ENCODE results near the gene NTRK3. TPM values are rescaled to one million over a fixed set of nuclear protein-coding genes. Genes with fewer than 3 reads are reported as not detected.
A peak's percentile ranks its signal among the peaks of the same experiment; 100 is the strongest.

The NTRK3 gene
- total RNA-seq, 6 donors from 2014 or later = 1.4 to 11.5 (median 2.4) TPM

DNA sequence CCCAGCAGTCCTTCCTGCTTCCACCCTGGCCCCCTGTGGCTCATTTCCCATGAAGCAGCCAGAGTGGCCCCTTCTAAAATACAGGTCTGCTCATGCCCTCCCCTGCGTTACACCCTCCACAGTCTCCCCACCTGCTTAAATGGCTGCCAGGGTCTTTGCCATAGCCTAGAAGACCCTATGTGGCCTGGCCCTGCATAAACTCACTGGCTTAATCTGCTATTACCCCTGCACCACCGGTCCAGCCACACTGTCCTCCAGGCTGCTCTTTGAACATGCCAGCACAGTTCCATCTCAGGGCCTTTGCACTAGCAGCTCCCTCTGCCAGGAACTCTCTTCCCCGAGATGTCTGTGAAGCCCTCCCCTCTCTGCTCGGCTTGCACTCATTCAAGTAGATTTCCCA, 166.8 kb downstream of the NTRK3 start:
- no peak for ATAC-seq (ENCODE audit: low FRiP score in 2 of 2)
- no peak overlapping the region for H3K27ac ChIP-seq
- DNase-seq = no peak
- TF ChIP-seq POLR2AphosphoS5 (IDR thresholded peaks at IDR 0.05) (no peak), POLR2A (IDR thresholded peaks at IDR 0.05) (no peak), EP300 (IDR thresholded peaks at IDR 0.05) (no peak), CTCF (IDR thresholded peaks at IDR 0.05) (no peak)
- peaks cover 0 to 7% (median 2%) of the 10 kb centered on the region in 4 donors for H3K4me1 ChIP-seq
- no peaks in the 10 kb centered on the region for H3K27me3 ChIP-seq
- WGBS, 2 donors = 48 to 51% methylated on average over 4 of the region's 4 CpGs
- H3K9me3 ChIP-seq = no peaks in the 10 kb centered on the region
- no peaks in the 10 kb centered on the region for H3K36me3 ChIP-seq
- H3K4me3 ChIP-seq = no peak overlapping the region

DNA sequence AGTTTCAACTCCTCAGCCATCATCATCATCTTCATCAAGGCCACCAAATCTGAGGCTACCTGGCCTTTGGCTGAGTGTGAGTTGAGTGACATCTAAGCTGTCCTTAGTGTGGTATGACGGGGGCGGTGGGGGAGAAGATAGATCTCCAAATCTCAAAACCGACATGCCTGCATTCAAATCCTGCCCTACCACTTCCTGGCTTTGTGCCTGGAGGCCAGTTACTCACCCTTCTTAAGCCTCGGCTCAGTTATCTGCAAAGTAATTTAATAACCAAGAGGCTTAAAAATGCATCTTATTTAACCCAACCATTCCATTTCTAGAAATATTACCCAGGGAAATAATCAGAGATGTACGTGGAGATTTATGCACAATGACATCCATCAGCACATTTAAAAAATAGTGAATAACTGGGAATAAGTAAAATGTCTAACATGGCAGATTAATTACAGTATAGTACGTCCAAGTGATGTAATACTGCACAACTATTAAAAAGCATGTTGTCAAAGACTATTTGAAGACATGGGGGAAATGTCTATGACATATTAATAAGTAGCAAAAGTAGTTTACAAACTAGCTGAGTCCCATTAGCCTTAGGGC, 167.4 kb downstream of the NTRK3 start:
- Histone ChIP-seq H3K4me1 (peaks cover 0 to 7% (median 2%) of the 10 kb centered on the region in 4 donors), H3K4me3 (no peak overlapping the region), H3K27ac (no peak overlapping the region), H3K36me3 (no peaks in the 10 kb centered on the region), H3K27me3 (no peaks in the 10 kb centered on the region), H3K9me3 (no peaks in the 10 kb centered on the region)
- 40 to 52% methylated on average over 6 of the region's 6 CpGs for WGBS, 2 donors
- ATAC-seq (ENCODE audit: low FRiP score in 2 of 2) (no peak), DNase-seq (no peak)
- TF ChIP-seq CTCF (IDR thresholded peaks at IDR 0.05) = no peak
- TF ChIP-seq POLR2A (IDR thresholded peaks at IDR 0.05) = no peak
- no peak for TF ChIP-seq EP300 (IDR thresholded peaks at IDR 0.05)
- no peak for TF ChIP-seq POLR2AphosphoS5 (IDR thresholded peaks at IDR 0.05)

GRCh38 chr15:88083811-88084760, 172.5 kb downstream of the NTRK3 start:
- no peak overlapping the region for H3K4me3 ChIP-seq
- H3K36me3 ChIP-seq = no peaks in the 10 kb centered on the region
- WGBS, 2 donors = 30 to 42% methylated on average over 8 to 9 of the region's 9 CpGs
- TF ChIP-seq POLR2AphosphoS5 (IDR thresholded peaks at IDR 0.05) (no peak), CTCF (IDR thresholded peaks at IDR 0.05) (no peak), EP300 (IDR thresholded peaks at IDR 0.05) (no peak), POLR2A (IDR thresholded peaks at IDR 0.05) (no peak)
- no peaks in the 10 kb centered on the region for H3K9me3 ChIP-seq
- H3K4me1 ChIP-seq = no peaks in the 10 kb centered on the region
- ATAC-seq (ENCODE audit: low FRiP score in 2 of 2) = peak in 1 of 2 donors; percentile 30
- no peak for DNase-seq
- no peak overlapping the region for H3K27ac ChIP-seq
- H3K27me3 ChIP-seq = no peaks in the 10 kb centered on the region

- Histone ChIP-seq H3K27ac (no peak overlapping the region), H3K9me3 (no peaks in the 10 kb centered on the region), H3K4me3 (no peak overlapping the region), H3K4me1 (peaks cover 0 to 3% (median 0%) of the 10 kb centered on the region in 4 donors), H3K27me3 (no peaks in the 10 kb centered on the region), H3K36me3 (no peaks in the 10 kb centered on the region)
- no peak for TF ChIP-seq CTCF (IDR thresholded peaks at IDR 0.05)
- no peak for TF ChIP-seq POLR2A (IDR thresholded peaks at IDR 0.05)
- WGBS, 2 donors = 79% methylated on average over 3 of the region's 3 CpGs
- no peak for DNase-seq
- no peak for ATAC-seq (ENCODE audit: low FRiP score in 2 of 2)
Observed at GRCh38 chr15:88080616-88081015, 175.9 kb downstream of the NTRK3 start.

Measured in upper lobe of left lung (tissue), 6 donors.